H1 (cell line): ENCODE results near the gene DTWD2. TPM values are rescaled to one million over a fixed set of nuclear protein-coding genes. Genes with fewer than 3 reads are reported as not detected.

ENCODE experiments used
- CTCF ChIA-PET: fragments of 300-600 bp; sonication (Branson Sonifier 250); formaldehyde crosslinking; loops from one replicate; lab custom pipeline; 2021; ENCODE audit not compliant: partially characterized antibody; lab: Charles Lee
- POLR2A ChIA-PET: fragments of 300-600 bp; sonication (Branson Sonifier 250); formaldehyde crosslinking; loops from one replicate; lab custom pipeline; 2021; ENCODE audit warnings: inconsistent platforms; ENCODE audit not compliant: partially characterized antibody; lab: Charles Lee
- DNase-seq, 2 experiments: peaks; one replicate each; pipeline versions ENCODE4 v3.0.0 to v3.0.0-alpha.2; 2010 to 2022; ENCODE audit warnings: low spot score in 2 of 2, low read depth in 1 of 2, mixed read lengths in 1 of 2
- FAIRE-seq: peaks from 2 replicates; lab custom pipeline; 2011; peaks lifted over from hg19 to GRCh38; lab: Jason Lieb, UNC
- H2AFZ ChIP-seq: 2 replicates; pipeline ENCODE4 v1.8.1; 2012; ENCODE audit warnings: low read length, inconsistent platforms
- H2AK5ac ChIP-seq: 2 replicates; pipeline ENCODE4 v1.6.1; 2013; ENCODE audit warnings: low read depth, low read length
- H2BK120ac ChIP-seq: replicated peaks from 2 replicates; pipeline ENCODE3; 2013; ENCODE audit warnings: low read depth, low read length, inconsistent platforms
- H2BK12ac ChIP-seq: 2 replicates; pipeline ENCODE4 v1.6.1; 2013; ENCODE audit warnings: low read depth, low read length
- H2BK15ac ChIP-seq: 2 replicates; pipeline ENCODE4 v1.6.1; 2013; ENCODE audit warnings: low read length
- H2BK20ac ChIP-seq: 2 replicates; pipeline ENCODE4 v1.6.1; 2013; ENCODE audit warnings: low read length
- H2BK5ac ChIP-seq: 2 replicates; pipeline ENCODE4 v1.6.1; 2013; ENCODE audit warnings: low read depth, low read length
- H3K14ac ChIP-seq: 2 replicates; pipeline ENCODE4 v1.6.1; 2013; ENCODE audit warnings: inconsistent platforms; ENCODE audit not compliant: insufficient read length
- H3K18ac ChIP-seq: 2 replicates; pipeline ENCODE4 v1.6.1; 2013; ENCODE audit warnings: low read length; ENCODE audit errors: extremely low read depth
- H3K23ac ChIP-seq: 2 replicates; pipeline ENCODE4 v1.6.1; 2013; ENCODE audit warnings: inconsistent platforms; ENCODE audit not compliant: insufficient read length
- H3K23me2 ChIP-seq: 2 replicates; pipeline ENCODE4 v1.6.1; 2013; ENCODE audit warnings: low read depth, low read length
- H3K27ac ChIP-seq: 2 replicates; pipeline ENCODE4 v1.6.1; 2011; ENCODE audit warnings: low read depth, low read length, inconsistent platforms
- H3K27me3 ChIP-seq, 4 experiments: replicated peaks in 1 of 4; 1 replicate in 1 of 4; 2 replicates in 3 of 4; pipeline versions ENCODE4 v1.6.1 to v1.8.1; 2011 to 2013; ENCODE audit warnings: low read length in 3 of 4, mild to moderate bottlenecking in 3 of 4, inconsistent platforms in 2 of 4, mixed read lengths in 2 of 4, moderate library complexity in 1 of 4; ENCODE audit not compliant: control insufficient read depth in 3 of 4, insufficient read depth in 3 of 4; ENCODE audit errors: extremely low read depth in 1 of 4
- H3K36me3 ChIP-seq, 4 experiments: 2 replicates each; pipeline versions ENCODE4 v1.6.1 to v1.8.1; 2011 to 2013; ENCODE audit warnings: mild to moderate bottlenecking in 4 of 4, low read length in 3 of 4, moderate library complexity in 2 of 4, control low read depth in 1 of 4, inconsistent platforms in 1 of 4; ENCODE audit not compliant: insufficient read depth in 4 of 4, control insufficient read depth in 2 of 4
- H3K4ac ChIP-seq: replicated peaks from 2 replicates; pipeline ENCODE3; 2013; ENCODE audit warnings: low read length, low read depth, mixed read lengths, inconsistent platforms; ENCODE audit not compliant: insufficient read length
- H3K4me1 ChIP-seq, 4 experiments: replicated peaks in 1 of 4; 1 replicate in 1 of 4; 2 replicates in 3 of 4; pipeline versions ENCODE4 v1.6.1 to v1.8.1; 2011 to 2013; ENCODE audit warnings: low read length in 3 of 4, inconsistent platforms in 2 of 4, mixed read lengths in 1 of 4; ENCODE audit not compliant: insufficient read depth in 4 of 4, control insufficient read depth in 3 of 4
- H3K4me2 ChIP-seq, 2 experiments: 2 replicates each; pipeline versions ENCODE4 v1.6.1 to v1.8.1; 2011 to 2013; ENCODE audit warnings: low read depth in 2 of 2, low read length in 2 of 2, control low read depth in 1 of 2, inconsistent platforms in 1 of 2, mild to moderate bottlenecking in 1 of 2; ENCODE audit not compliant: insufficient read depth in 1 of 2
- H3K4me3 ChIP-seq, 4 experiments: fragments of 200-600, 300-600 bp in 1 of 4; sonication (generic), shearing (Covaris generic), sonication (Bioruptor Twin) in 1 of 4; 2 replicates each; pipeline versions ENCODE4 v1.5.1 to v1.8.1; 2011 to 2016; ENCODE audit warnings: low read length in 4 of 4, low read depth in 3 of 4, control low read depth in 2 of 4, inconsistent platforms in 2 of 4, mild to moderate bottlenecking in 2 of 4, mixed read lengths in 1 of 4, moderate library complexity in 1 of 4; ENCODE audit not compliant: insufficient read depth in 2 of 4; ENCODE audit errors: extremely low read depth in 1 of 4
- H3K56ac ChIP-seq: replicated peaks from 2 replicates; pipeline ENCODE3; 2013; ENCODE audit warnings: low read depth, mild to moderate bottlenecking, mixed read lengths, low read length, inconsistent platforms; ENCODE audit not compliant: insufficient read length
- H3K79me1 ChIP-seq: 2 replicates; pipeline ENCODE4 v1.6.1; 2013; ENCODE audit warnings: low read depth, low read length, control low read depth
- H3K79me2 ChIP-seq, 2 experiments: 2 replicates each; pipeline versions ENCODE4 v1.6.1 to v1.8.1; 2012 to 2013; ENCODE audit warnings: low read length in 2 of 2, mild to moderate bottlenecking in 2 of 2, inconsistent platforms in 1 of 2; ENCODE audit not compliant: insufficient read depth in 2 of 2, control insufficient read depth in 1 of 2
- H3K9ac ChIP-seq, 4 experiments: replicated peaks in 1 of 4; 1 replicate in 1 of 4; 2 replicates in 3 of 4; pipeline versions ENCODE4 v1.6.1 to v1.8.1; 2011 to 2013; ENCODE audit warnings: low read depth in 3 of 4, low read length in 3 of 4, control low read depth in 2 of 4, mild to moderate bottlenecking in 2 of 4, moderate library complexity in 2 of 4, inconsistent platforms in 1 of 4; ENCODE audit errors: extremely low read depth in 1 of 4
- H3K9me3 ChIP-seq, 2 experiments: 2 replicates each; pipeline versions ENCODE4 v1.6.1 to v1.8.1; 2012 to 2013; ENCODE audit warnings: mild to moderate bottlenecking in 2 of 2, moderate library complexity in 2 of 2, control low read depth in 1 of 2, inconsistent platforms in 1 of 2, low read depth in 1 of 2, low read length in 1 of 2, mixed read lengths in 1 of 2; ENCODE audit not compliant: insufficient read depth in 2 of 2
- H4K20me1 ChIP-seq, 2 experiments: replicated peaks in 1 of 2; 2 replicates each; pipeline versions ENCODE3 to v1.8.1; 2011 to 2013; ENCODE audit warnings: inconsistent platforms in 2 of 2, low read length in 2 of 2, mild to moderate bottlenecking in 1 of 2; ENCODE audit not compliant: insufficient read depth in 2 of 2, control insufficient read depth in 1 of 2
- H4K5ac ChIP-seq: 2 replicates; pipeline ENCODE4 v1.6.1; 2013; ENCODE audit warnings: low read length, low read depth, mixed read lengths, inconsistent platforms; ENCODE audit not compliant: insufficient read length
- H4K8ac ChIP-seq: 2 replicates; pipeline ENCODE4 v1.8.0; 2013; ENCODE audit warnings: mild to moderate bottlenecking, moderate library complexity, low read length, inconsistent platforms; ENCODE audit not compliant: insufficient read depth; ENCODE audit errors: extremely low read depth
- H4K91ac ChIP-seq: replicated peaks from 2 replicates; pipeline ENCODE3; 2013; ENCODE audit warnings: low read length, mixed read lengths, inconsistent platforms; ENCODE audit not compliant: insufficient read length
- CHD2 ChIP-seq: IDR thresholded peaks from 2 replicates; pipeline ENCODE4 v1.6.1; 2012; ENCODE audit warnings: low read length, improper control_type of control experiment
- TEAD4 ChIP-seq: IDR thresholded peaks from 2 replicates; pipeline ENCODE4 v1.6.1; 2012; ENCODE audit warnings: low read depth, low read length, inconsistent platforms, mixed read lengths
- polyA plus RNA-seq, 7 experiments: library from polyadenylated mRNA; depleted of rRNA in 3 of 7; stranded (reverse) in 5 of 7; unstranded in 2 of 7; fragments of >200 nt in 5 of 7; fragments of 200-250 nt in 2 of 7; gene quantifications; 1 replicate in 5 of 7; 2 replicates in 1 of 7; 4 replicates in 1 of 7; pipeline versions ENCODE4 v1.2.1 to v1.2.3, GENCODE V29; 2011 to 2013; ENCODE audit warnings: missing spikeins in 2 of 7, mixed read lengths in 2 of 7
- total RNA-seq: library from RNA; stranded (reverse); fragmentation: NEBNext Ultra II Directional; extraction: Animal tissue kit (Norgen Biotek cat#: 25700); gene quantifications from 2 replicates; pipeline ENCODE4 v1.2.1, GENCODE V29; 2021

The DTWD2 gene
- total and polyA plus RNA-seq, 2 of the 8 experiments (the other 6 are each of a cell fraction or from before 2014, with no cell fraction given), result 4.3 to 17.1 TPM

DNA sequence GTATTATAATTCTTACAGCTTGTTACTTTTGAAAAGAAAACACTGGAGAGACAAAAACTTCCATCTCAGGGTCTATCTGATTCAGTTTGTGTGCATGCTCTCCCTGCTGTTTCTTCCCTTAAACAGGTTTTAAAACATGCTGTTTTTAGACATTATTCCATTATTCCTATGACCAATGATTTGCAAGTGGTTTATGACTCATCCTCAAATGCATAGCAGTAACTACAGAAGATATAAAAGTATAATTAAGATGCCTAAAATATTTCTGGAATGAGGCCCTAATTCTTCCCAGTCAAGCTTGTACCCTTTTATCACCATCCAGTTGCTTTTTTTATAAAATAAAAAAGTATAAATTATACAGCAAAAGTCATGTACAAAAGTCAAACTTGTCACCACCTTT is 3.7 kb downstream of the DTWD2 start:
- Histone ChIP-seq H3K27ac (no peak overlapping the region), H4K8ac (no peak overlapping the region), H2BK120ac (no peak overlapping the region), H3K36me3 (no peaks in the 10 kb centered on the region), H3K9ac (no peak overlapping the region), H3K4ac (no peak overlapping the region), H3K23me2 (no peaks in the 10 kb centered on the region), H3K9me3 (no peaks in the 10 kb centered on the region), H3K27me3 (no peaks in the 10 kb centered on the region), H3K4me3 (no peak overlapping the region), H3K79me1 (no peaks in the 10 kb centered on the region), H2AK5ac (no peak overlapping the region), H3K4me2 (no peak overlapping the region), H2BK5ac (no peak overlapping the region), H3K4me1 (no peaks in the 10 kb centered on the region; a peak in 1 of 7 replicates), H4K91ac (no peak overlapping the region), H3K23ac (no peak overlapping the region), H2BK20ac (no peak overlapping the region), H4K5ac (no peak overlapping the region), H2AFZ (no peak overlapping the region), H2BK15ac (no peak overlapping the region), H3K14ac (no peak overlapping the region), H3K18ac (no peak overlapping the region), H3K79me2 (no peaks in the 10 kb centered on the region; a peak in 1 of 4 replicates), H3K56ac (no peak overlapping the region), H4K20me1 (no peaks in the 10 kb centered on the region), H2BK12ac (no peak overlapping the region)
- POLR2A ChIA-PET, result no interaction called here
- CTCF ChIA-PET, result interaction anchor here (0.8 to 2.1 kb wide), 4 partner anchors 28 to 450 kb away, joined by 3 to 7 read pairs (median 4); no protein-coding TSS in a partner anchor
- FAIRE-seq, result no peak
- no peak for DNase-seq
- TF ChIP-seq CHD2 (no peak), TEAD4 (no peak)
